Mammary epithelial cell (primary cell): Measurements from ENCODE around the gene LMAN1.

Source experiments
- CTCF ChIP-seq, 2 donors: IDR thresholded peaks in 1 of 2; conservative IDR thresholded peaks in 1 of 2; 2 replicates each; pipeline ENCODE4 v1.5.1; 2011 to 2012; ENCODE audit warnings: inconsistent platforms in 2 of 2, low read length in 2 of 2, mild to moderate bottlenecking in 2 of 2, control low read depth in 1 of 2, low read depth in 1 of 2; ENCODE audit not compliant: insufficient read depth in 1 of 2; ENCODE audit errors: extremely low read depth in 1 of 2
- EZH2 ChIP-seq: IDR thresholded peaks from 2 replicates; pipeline ENCODE4 v1.6.1; 2012; ENCODE audit warnings: low read length, inconsistent platforms, borderline replicate concordance

- TF ChIP-seq CTCF (conservative IDR thresholded peaks at IDR 0.05 in 1 of 2, IDR thresholded peaks at IDR 0.05 in 1 of 2; ENCODE audit: extremely low read depth in 1 of 2, insufficient read depth in 1 of 2, low read depth in 1 of 2, low read length in 2 of 2), result no peak
- TF ChIP-seq EZH2, result no peak
These were observed 56.1 kb downstream of the LMAN1 start for GRCh38 chr18:59303006-59303405.
